GM23248 (cell line): Measurements from ENCODE around the gene CLMP.

Source experiments
- EZH2 ChIP-seq: fragments of 200-600 bp; sonication (generic); IDR thresholded peaks from 2 replicates; pipeline ENCODE4 v1.6.1; 2018; ENCODE audit warnings: antibody characterized with exemption, mild to moderate bottlenecking; ENCODE audit not compliant: insufficient read depth, poor library complexity, severe bottlenecking
- EZH2phosphoT487 ChIP-seq: fragments of 200-600 bp; sonication (generic); IDR thresholded peaks from 2 replicates; pipeline ENCODE4 v1.6.1; 2018; ENCODE audit warnings: antibody characterized with exemption, moderate library complexity, mild to moderate bottlenecking, low read depth; ENCODE audit not compliant: insufficient read depth

DNA sequence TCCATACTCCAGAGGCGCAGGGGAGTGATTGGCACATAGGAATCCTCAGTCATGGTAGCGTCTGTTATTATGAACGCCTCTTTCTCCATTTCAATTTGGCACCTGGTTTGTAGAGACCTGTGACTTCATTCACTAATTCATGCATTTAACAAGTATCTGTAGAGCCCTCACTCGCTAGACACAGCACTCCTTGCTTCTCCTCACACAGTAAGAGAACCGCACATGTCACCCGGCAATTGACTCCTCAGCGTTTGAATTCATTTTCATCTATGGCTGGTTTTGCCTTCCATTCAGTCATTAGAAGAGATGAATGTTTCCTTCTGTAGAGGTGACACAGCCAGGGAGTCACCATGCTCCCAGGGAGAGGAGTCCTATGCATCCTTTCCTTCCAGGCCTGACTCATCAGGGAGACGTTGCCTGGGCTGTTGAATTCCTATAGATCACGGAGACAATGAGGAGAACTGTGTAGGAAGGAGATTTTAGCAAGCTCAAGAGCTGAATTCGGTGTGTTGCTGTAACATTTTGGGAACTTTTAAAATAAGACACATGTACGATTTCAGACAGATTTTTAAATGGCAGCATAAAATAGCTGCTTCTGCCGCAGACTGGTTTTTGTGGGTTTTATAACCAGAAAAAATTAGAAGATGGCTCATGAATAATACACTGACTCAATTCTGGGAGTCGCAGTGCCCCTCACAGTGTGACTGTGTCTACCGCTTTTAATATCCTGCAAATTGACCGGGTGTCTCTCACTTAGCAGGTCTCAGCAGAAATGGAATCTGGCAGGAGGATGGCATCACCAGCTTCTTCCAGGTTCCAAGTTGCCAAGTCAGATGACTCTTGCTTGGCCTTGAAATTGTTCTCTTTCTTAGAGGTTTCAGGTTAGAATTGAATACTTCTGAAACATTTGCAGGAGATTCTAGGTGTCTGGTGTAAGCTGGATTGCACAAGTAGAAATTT, 44.4 kb upstream of the CLMP start:
- TF ChIP-seq EZH2 (no peak), EZH2phosphoT487 (no peak)
